Esophagus mucosa (tissue), 1 donor: ENCODE results near the gene CLDND1. TPM values are rescaled to one million over a fixed set of nuclear protein-coding genes. Genes with fewer than 3 reads are reported as not detected.
"Not testable (repeated sequence)": the region's sequence is repeated elsewhere in the genome, so short reads cannot be mapped to it uniquely, and the experiment has no call there.

Experiments
- ATAC-seq: fragments of 200-7000 bp; cut with Tn5 transposase; one replicate; pipeline ENCODE4 v1.9.1; 2020
- total RNA-seq: library from RNA; stranded (reverse); gene quantifications from one replicate; pipeline ENCODE4 v1.2.4, GENCODE V29; 2023
- donor health status: DM: yes; HTN: yes; CAD: no.

The CLDND1 gene
- 81.6 TPM for total RNA-seq

DNA sequence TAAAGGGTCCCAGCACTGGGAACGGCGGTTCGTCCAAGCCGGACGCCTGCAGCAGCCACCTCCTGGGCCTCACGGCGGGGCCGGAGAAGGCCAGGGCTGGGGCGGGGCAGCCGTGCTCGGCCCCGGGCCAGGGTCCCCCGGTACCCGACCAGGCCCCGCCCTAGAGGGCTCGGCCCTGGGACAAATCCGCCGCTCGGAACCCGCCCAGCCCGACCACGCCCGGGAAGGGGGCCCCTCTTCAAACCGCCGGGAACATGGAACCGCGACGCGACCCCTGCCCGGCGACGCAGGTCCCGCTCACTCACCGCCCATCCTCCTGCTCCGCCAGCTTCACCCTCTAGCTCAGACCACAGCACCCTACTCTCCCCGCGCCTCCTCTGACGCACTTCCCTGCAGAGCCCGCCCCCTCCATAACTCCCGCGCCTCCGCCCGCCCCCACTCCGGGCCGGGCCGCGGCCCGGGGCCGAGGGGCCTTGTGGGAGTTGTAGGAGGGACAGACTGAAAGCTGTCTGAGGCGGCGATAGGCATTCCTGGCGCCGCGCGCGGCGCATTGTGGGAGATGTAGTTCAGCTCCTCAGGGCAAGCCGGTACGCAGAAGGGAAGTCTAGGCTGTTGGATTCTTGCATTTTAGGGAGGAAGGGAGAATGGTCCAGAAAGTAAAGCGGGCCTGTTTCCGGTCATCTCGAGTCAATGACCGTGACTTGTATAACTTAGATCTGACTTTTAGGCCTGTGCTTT lies at the start of gene CLDND1:
Gene CLDND1, minus strand, starts transcription at position 359 of the 738 bp plus-strand sequence. CDS start 1,478 bp downstream, outside the sequence.
- peak; percentile 100 for ATAC-seq

- no peak for ATAC-seq
Measured at GRCh38 chr3:98568402-98568801, 45.7 kb upstream of the CLDND1 start.

GRCh38 chr3:98567666-98568270 lies 45.1 kb upstream of the CLDND1 start:
- no peak for ATAC-seq

- no peak for ATAC-seq
Measured at GRCh38 chr3:98565843-98566242, 43.1 kb upstream of the CLDND1 start.

- no peak for ATAC-seq
Measured at GRCh38 chr3:98565237-98565643, 42.5 kb upstream of the CLDND1 start.

GRCh38 chr3:98564282-98565005 lies 41.7 kb upstream of the CLDND1 start:
- ATAC-seq: no peak

DNA sequence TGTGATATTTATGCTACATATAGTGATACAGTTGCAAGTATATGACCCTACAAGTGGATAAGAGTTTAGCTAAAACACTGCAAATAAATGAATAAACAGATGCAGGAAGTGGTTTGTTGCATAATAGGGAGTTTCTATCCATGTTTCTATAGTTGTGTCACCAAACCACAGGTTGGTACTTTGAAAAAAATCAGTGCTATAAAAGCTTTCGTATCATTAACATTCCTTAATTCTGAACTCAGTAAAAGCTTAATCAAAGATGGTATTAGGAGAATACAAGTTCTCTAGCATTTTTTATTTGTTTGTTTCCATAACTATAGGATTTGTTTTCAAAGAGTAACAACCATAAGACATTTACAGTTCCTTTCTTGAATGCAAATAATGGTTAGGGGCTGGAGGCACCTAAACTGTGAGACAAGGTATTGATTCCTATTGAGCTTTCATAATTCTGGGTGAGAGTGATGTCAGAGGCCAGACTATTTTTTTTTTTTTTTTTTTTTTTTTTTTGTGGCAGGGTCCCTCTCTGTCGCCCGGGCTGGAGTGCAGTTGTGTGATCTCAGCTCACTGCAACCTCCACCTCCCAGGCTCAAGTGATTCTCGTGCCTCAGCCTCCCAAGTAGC lies 41.1 kb upstream of the CLDND1 start:
- ATAC-seq: peak; percentile 18

- no peak for ATAC-seq
Measured at GRCh38 chr3:98561727-98562521, 39.2 kb upstream of the CLDND1 start.

- ATAC-seq: no peak
Measured at GRCh38 chr3:98560911-98561310, 38.2 kb upstream of the CLDND1 start.

DNA sequence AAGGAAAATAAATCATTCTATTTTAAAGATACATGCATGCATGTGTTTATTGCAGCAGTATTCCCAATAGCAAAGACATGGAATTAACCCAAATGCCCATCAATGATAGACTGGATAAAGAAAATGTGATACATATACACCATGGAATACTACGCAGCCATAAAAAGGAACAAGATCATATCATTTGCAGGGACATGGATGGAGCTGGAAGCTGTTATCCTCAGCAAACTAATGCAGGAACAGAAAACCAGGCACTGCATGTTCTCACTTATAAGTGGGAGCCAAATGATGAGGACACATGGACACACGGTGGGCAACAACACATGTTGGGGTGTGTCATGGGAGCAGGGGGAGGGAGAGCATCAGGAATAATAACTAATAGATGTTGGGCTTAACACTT lies 37.1 kb upstream of the CLDND1 start:
- not testable (repeated sequence) for ATAC-seq

GRCh38 chr3:98558100-98558827 lies 35.6 kb upstream of the CLDND1 start:
- no peak for ATAC-seq

GRCh38 chr3:98557324-98558010 lies 34.8 kb upstream of the CLDND1 start:
- ATAC-seq: peak; percentile 93

DNA sequence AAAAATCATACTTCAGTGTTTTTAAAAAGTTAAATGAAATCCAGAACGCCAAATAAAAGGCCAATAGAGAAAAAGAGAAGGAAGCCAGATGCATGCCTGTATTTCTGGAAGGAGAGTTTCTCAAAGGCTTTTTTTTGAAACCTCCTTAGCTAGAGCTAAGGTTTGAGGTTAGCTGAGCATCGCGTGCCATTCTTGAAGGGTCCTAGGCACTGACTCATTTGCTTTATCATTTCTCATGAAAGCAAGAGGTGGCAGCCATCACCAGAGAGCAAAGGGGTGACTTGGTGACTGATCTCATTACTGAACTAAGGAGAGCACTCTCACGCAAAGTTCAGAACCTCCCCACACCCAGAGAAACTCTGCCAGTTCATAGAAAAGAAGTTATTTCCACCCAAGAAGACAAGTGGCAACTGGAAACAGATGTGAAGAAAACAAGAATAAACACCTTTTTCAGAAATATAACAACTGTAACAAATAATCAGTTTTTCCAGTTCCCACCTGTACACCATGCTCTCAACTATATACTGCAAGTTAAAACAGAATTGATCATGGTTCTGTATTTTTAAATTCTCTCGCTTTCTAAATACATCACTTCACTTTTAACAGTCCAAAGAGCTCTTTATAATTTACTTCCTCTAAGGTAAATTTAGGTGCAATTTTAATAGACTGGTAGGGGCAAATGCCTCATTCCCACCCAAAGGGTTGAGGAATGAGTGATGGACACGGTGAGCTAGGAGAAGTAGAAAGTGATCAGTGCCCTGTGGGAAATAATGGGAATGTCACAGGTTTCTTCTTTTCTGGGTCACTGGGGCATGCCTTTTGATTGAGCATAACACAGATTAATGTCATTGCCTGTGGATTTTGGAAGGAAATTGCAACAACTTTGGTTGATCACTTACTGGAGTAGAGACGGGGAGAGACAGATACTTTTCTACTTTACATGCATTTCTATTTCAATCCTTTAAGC lies 33.7 kb upstream of the CLDND1 start:
- no peak for ATAC-seq

GRCh38 chr3:98555025-98555379 lies 32.3 kb upstream of the CLDND1 start:
- ATAC-seq: no peak

- ATAC-seq: no peak
Measured at GRCh38 chr3:98554580-98554979, 31.9 kb upstream of the CLDND1 start.

DNA sequence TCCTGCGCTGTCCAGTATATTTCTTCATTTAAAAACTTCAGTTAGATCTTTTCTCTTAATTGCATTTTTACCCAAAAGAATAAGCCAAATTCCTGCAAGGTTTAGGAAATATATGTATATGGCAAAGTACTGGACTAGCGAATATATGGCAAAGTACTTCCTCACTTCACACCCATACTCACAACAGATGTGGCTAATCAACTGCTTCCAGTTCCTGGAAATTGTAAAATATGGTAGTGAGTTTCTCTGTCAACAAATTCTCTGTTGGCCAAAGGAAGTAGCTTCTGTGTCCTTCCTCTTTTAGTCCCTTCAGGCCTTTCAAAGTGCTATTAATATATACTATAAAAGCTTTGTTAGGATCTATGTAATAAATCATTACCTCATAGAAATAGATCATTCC lies 31.1 kb upstream of the CLDND1 start:
- no peak for ATAC-seq

GRCh38 chr3:98553021-98553563 lies 30.4 kb upstream of the CLDND1 start:
- ATAC-seq: no peak

- ATAC-seq: no peak
Measured at GRCh38 chr3:98552232-98553020, 29.7 kb upstream of the CLDND1 start.

- no peak for ATAC-seq
Measured at GRCh38 chr3:98551754-98552153, 29.1 kb upstream of the CLDND1 start.
